Stimulated activated CD8-positive, alpha-beta memory T cell treated with anti-CD3 and anti-CD28 coated beads, Interleukin-2, amount 100 ng/mL, for 48 hours (primary cell): Measurements from ENCODE around the gene LAD1.
A peak's percentile ranks its signal among the peaks of the same experiment; 100 is the strongest.

Experiments
- DNase-seq, 2 donors: peaks; one replicate each; pipeline ENCODE4 v3.0.0-alpha.2; 2020; ENCODE audit warnings: low read depth in 2 of 2

The LAD1 gene

GRCh38 chr1:201391651-201392511, 7.2 kb downstream of the LAD1 start:
- DNase-seq: no peak

- no peak for DNase-seq
Measured at GRCh38 chr1:201391225-201391624, 7.9 kb downstream of the LAD1 start.

GRCh38 chr1:201389051-201389450, 10.1 kb downstream of the LAD1 start:
- no peak for DNase-seq

- DNase-seq: no peak
Measured at GRCh38 chr1:201386208-201386607, 12.9 kb downstream of the LAD1 start.

GRCh38 chr1:201385299-201385891, 13.7 kb downstream of the LAD1 start:
- DNase-seq: peak; percentile 38 to 40

- no peak for DNase-seq
Measured at GRCh38 chr1:201384406-201384782, 14.7 kb downstream of the LAD1 start.

- DNase-seq: no peak
Measured at GRCh38 chr1:201383647-201384405, 15.3 kb downstream of the LAD1 start.

GRCh38 chr1:201381130-201381529, 18.0 kb downstream of the LAD1 start:
- no peak for DNase-seq

GRCh38 chr1:201379733-201380242, 19.3 kb downstream of the LAD1 start:
- no peak for DNase-seq

- DNase-seq: no peak
Measured at GRCh38 chr1:201378804-201379203, 20.3 kb downstream of the LAD1 start.

- no peak for DNase-seq
Measured at GRCh38 chr1:201377611-201378092, 21.5 kb downstream of the LAD1 start, which contains the start of gene TNNT2. Gene TNNT2 (minus strand): TSS chr1:201377680. CDS start chr1:201373254, 4,426 bp downstream.

GRCh38 chr1:201376464-201377374, 22.4 kb downstream of the LAD1 start:
- no peak for DNase-seq

GRCh38 chr1:201376107-201376463, 23.0 kb downstream of the LAD1 start:
- DNase-seq: no peak

- no peak for DNase-seq
Measured at GRCh38 chr1:201375169-201375568, 24.0 kb downstream of the LAD1 start.

- no peak for DNase-seq
Measured at GRCh38 chr1:201374364-201374763, 24.8 kb downstream of the LAD1 start.

- DNase-seq: no peak
Measured at GRCh38 chr1:201371792-201372191, 27.3 kb downstream of the LAD1 start.

GRCh38 chr1:201371276-201371675, 27.8 kb downstream of the LAD1 start:
- DNase-seq: no peak

- no peak for DNase-seq
Measured at GRCh38 chr1:201370500-201370899, 28.6 kb downstream of the LAD1 start.

- no peak for DNase-seq
Measured at GRCh38 chr1:201369209-201369608, 29.9 kb downstream of the LAD1 start.

- DNase-seq: no peak
Measured at GRCh38 chr1:201366696-201367095, 32.4 kb downstream of the LAD1 start.

- DNase-seq: no peak
Measured at GRCh38 chr1:201365251-201365650, 33.9 kb downstream of the LAD1 start.
